Ectodermal cell (in vitro differentiated cells): Measurements from ENCODE around the gene TMED7.
"Not testable (repeated sequence)": the region's sequence is repeated elsewhere in the genome, so short reads cannot be mapped to it uniquely, and the experiment has no call there.

Experiments
- H3K27ac ChIP-seq: 2 replicates; pipeline ENCODE4 v1.7.0; 2013; ENCODE audit warnings: mild to moderate bottlenecking, low read depth, low read length; ENCODE audit not compliant: insufficient read depth, poor library complexity, severe bottlenecking
- H3K27me3 ChIP-seq: 2 replicates; pipeline ENCODE4 v1.7.0; 2013; ENCODE audit warnings: mild to moderate bottlenecking, low read length; ENCODE audit not compliant: insufficient read depth, control insufficient read depth, poor library complexity, severe bottlenecking
- H3K36me3 ChIP-seq: one replicate; pipeline ENCODE4 v1.7.0; 2013; ENCODE audit warnings: low read length; ENCODE audit not compliant: control insufficient read depth, insufficient read depth
- H3K4me1 ChIP-seq: one replicate; pipeline ENCODE4 v1.7.0; 2013; ENCODE audit warnings: low read length; ENCODE audit not compliant: control insufficient read depth, insufficient read depth
- H3K4me3 ChIP-seq: 2 replicates; pipeline ENCODE4 v1.7.0; 2013; ENCODE audit warnings: low read depth, low read length, control low read depth; ENCODE audit not compliant: insufficient read depth
- H3K9me3 ChIP-seq: 2 replicates; pipeline ENCODE4 v1.7.0; 2013; ENCODE audit warnings: mild to moderate bottlenecking, low read length, moderate library complexity; ENCODE audit not compliant: control insufficient read depth
- WGBS, 2 experiments: methylation state at CpG; one replicate each; pipeline ENCODE4 v1.1.7; 2013; ENCODE audit warnings: missing lambda C conversion rate in 2 of 2; 5-methylcytosine and 5-hydroxymethylcytosine counted together

The TMED7 gene

GRCh38 chr5:115655994-115656393 is 30.2 kb upstream of the TMED7 start:
- Histone ChIP-seq H3K27me3 (no peaks in the 10 kb centered on the region), H3K9me3 (no peaks in the 10 kb centered on the region), H3K4me3 (no peak overlapping the region), H3K4me1 (no peaks in the 10 kb centered on the region), H3K27ac (no peak overlapping the region), H3K36me3 (no peaks in the 10 kb centered on the region)
- WGBS, 2 experiments, result 100% methylated on average over 1 of the region's 1 CpG

- Histone ChIP-seq H3K27me3 (no peaks in the 10 kb centered on the region), H3K36me3 (no peaks in the 10 kb centered on the region), H3K27ac (no peak overlapping the region), H3K4me1 (no peaks in the 10 kb centered on the region), H3K9me3 (no peaks in the 10 kb centered on the region), H3K4me3 (no peak overlapping the region)
- 83% methylated on average over 1 of the region's 1 CpG; no CpG with 5 or more reads in 1 of the 2 experiments for WGBS, 2 experiments
Observed at GRCh38 chr5:115649541-115649940, 23.7 kb upstream of the TMED7 start.

GRCh38 chr5:115648056-115648455 is 22.2 kb upstream of the TMED7 start:
- Histone ChIP-seq H3K27ac (no peak overlapping the region), H3K4me3 (no peak overlapping the region), H3K4me1 (no peaks in the 10 kb centered on the region), H3K36me3 (no peaks in the 10 kb centered on the region), H3K27me3 (no peaks in the 10 kb centered on the region), H3K9me3 (no peaks in the 10 kb centered on the region)
- 62 to 69% methylated on average over 3 of the region's 3 CpGs for WGBS, 2 experiments

- H3K27ac ChIP-seq, H3K4me3 ChIP-seq, H3K27me3 ChIP-seq, H3K9me3 ChIP-seq, H3K36me3 ChIP-seq, H3K4me1 ChIP-seq: not testable (repeated sequence)
- 89 to 99% methylated on average over 4 to 5 of the region's 5 CpGs for WGBS, 2 experiments
Observed at GRCh38 chr5:115645386-115645785, 19.6 kb upstream of the TMED7 start.

GRCh38 chr5:115644046-115644445 is 18.2 kb upstream of the TMED7 start:
- H3K9me3 ChIP-seq, result no peaks in the 10 kb centered on the region
- 100% methylated on average over 2 of the region's 2 CpGs; no CpG with 5 or more reads in 1 of the 2 experiments for WGBS, 2 experiments
- H3K36me3 ChIP-seq, result no peaks in the 10 kb centered on the region

GRCh38 chr5:115641948-115642347 is 16.1 kb upstream of the TMED7 start:
- Histone ChIP-seq H3K4me1 (no peaks in the 10 kb centered on the region), H3K9me3 (no peaks in the 10 kb centered on the region), H3K27me3 (no peaks in the 10 kb centered on the region), H3K27ac (no peak overlapping the region), H3K36me3 (no peaks in the 10 kb centered on the region), H3K4me3 (no peak overlapping the region)
- WGBS, 2 experiments, result 86 to 100% methylated on average over 1 of the region's 1 CpG

More at GRCh38 chr5:115644046-115644445, 18.2 kb upstream of the TMED7 start:
- Histone ChIP-seq H3K27me3 (no peaks in the 10 kb centered on the region), H3K4me3 (no peak overlapping the region), H3K27ac (no peak overlapping the region), H3K4me1 (no peaks in the 10 kb centered on the region)

GRCh38 chr5:115640274-115640673 is 14.4 kb upstream of the TMED7 start:
- Histone ChIP-seq H3K4me3 (no peak overlapping the region), H3K27ac (no peak overlapping the region)

GRCh38 chr5:115639377-115639776 is 13.5 kb upstream of the TMED7 start:
- WGBS, 2 experiments, result 93 to 100% methylated on average over 1 of the region's 1 CpG
- no peaks in the 10 kb centered on the region for H3K4me1 ChIP-seq
- no peaks in the 10 kb centered on the region for H3K36me3 ChIP-seq
- H3K9me3 ChIP-seq, result no peaks in the 10 kb centered on the region
- H3K4me3 ChIP-seq, result no peak overlapping the region
- H3K27me3 ChIP-seq, result no peaks in the 10 kb centered on the region
- no peak overlapping the region for H3K27ac ChIP-seq

More at GRCh38 chr5:115640274-115640673, 14.4 kb upstream of the TMED7 start:
- WGBS, 2 experiments, result 90 to 98% methylated on average over 2 of the region's 2 CpGs
- H3K4me1 ChIP-seq, result no peaks in the 10 kb centered on the region
- H3K9me3 ChIP-seq, result no peaks in the 10 kb centered on the region
- no peaks in the 10 kb centered on the region for H3K36me3 ChIP-seq
- H3K27me3 ChIP-seq, result no peaks in the 10 kb centered on the region

GRCh38 chr5:115637507-115637906 is 11.7 kb upstream of the TMED7 start:
- Histone ChIP-seq H3K27ac (no peak overlapping the region), H3K9me3 (no peaks in the 10 kb centered on the region), H3K4me3 (no peak overlapping the region), H3K36me3 (no peaks in the 10 kb centered on the region), H3K27me3 (no peaks in the 10 kb centered on the region), H3K4me1 (no peaks in the 10 kb centered on the region)
- WGBS, 2 experiments, result 88 to 95% methylated on average over 4 of the region's 4 CpGs

GRCh38 chr5:115636008-115636407 is 10.2 kb upstream of the TMED7 start:
- Histone ChIP-seq H3K27ac (no peak overlapping the region), H3K4me1 (no peaks in the 10 kb centered on the region), H3K27me3 (no peaks in the 10 kb centered on the region), H3K36me3 (no peaks in the 10 kb centered on the region), H3K9me3 (no peaks in the 10 kb centered on the region), H3K4me3 (no peak overlapping the region)
- 89% methylated on average over 1 of the region's 1 CpG for WGBS, 2 experiments
